Measurements from ENCODE around the gene MAPK8IP2. TPM values are rescaled to one million over a fixed set of nuclear protein-coding genes. Genes with fewer than 3 reads are reported as not detected.

MAPK8IP2 gene
- total RNA-seq, 1 experiment from 2014 or later = 6.4 TPM

DNA sequence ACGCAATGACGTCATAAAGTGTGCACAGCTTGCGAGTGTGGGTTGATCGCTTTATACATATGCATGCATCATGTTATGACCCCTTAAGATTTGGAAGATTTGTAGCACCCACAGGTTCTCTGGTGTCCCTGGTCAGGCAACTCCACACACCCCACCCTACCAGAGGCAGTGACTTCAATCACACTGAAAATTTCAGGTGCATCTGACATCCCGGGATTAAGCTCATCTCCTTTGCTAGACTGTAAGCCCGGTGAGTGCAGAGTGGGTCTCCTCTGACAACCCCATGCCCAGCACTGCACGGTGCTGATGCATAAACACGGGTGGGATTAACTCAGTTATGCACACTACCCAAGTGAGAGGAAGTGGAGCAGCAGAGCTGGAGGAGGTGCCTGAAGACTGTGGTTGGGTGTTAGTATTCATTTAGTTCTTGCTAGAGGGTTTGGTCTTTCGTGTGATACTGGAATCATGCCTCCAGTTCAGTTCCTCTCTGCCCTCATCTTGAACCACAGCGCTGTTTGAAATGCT, 20.8 kb downstream of the MAPK8IP2 start:
- H3K9me3 ChIP-seq (ENCODE audit: control insufficient read depth in 1 of 2, insufficient read depth in 1 of 2, low read depth in 1 of 2, low read length in 2 of 2) = no peaks in the 10 kb centered on the region
- ChIA-PET CTCF (interaction anchor here (0.7 to 2.3 kb wide), 5 partner anchors 39 to 370 kb away, joined by 3 to 16 read pairs (median 3); partner anchors contain the start of genes CHKB, HDAC10 and SCO2), POLR2A (no interaction called here), RAD21 (ENCODE audit: low non-redundant PET in 1 of 2, low total read pairs in 2 of 2, uncharacterized antibody in 2 of 2, unreplicated experiment in 2 of 2) (no interaction called here)
- no peaks in the 10 kb centered on the region for H3K79me2 ChIP-seq (ENCODE audit: insufficient read depth, low read length)
- 0 out of 2 replicates have a peak overlapping the region, but pooled peaks have one; percentile 89 for H3K4me2 ChIP-seq (ENCODE audit: low read length)
- no peaks in the 10 kb centered on the region for H3K9me2 ChIP-seq (ENCODE audit: insufficient read depth)
- no peak overlapping the region for H3K27ac ChIP-seq (ENCODE audit: low read depth, low read length)
- no peak overlapping the region for H3K9ac ChIP-seq (ENCODE audit: low read length)
- DNase-seq (ENCODE audit: low read depth, low spot score) = no peak
- intact Hi-C loops (cut with micrococcal nuclease) = loop anchor here (5.0 kb wide), 1 partner anchor 89 kb away; the partner anchor contains the start of gene TYMP
- H4K20me1 ChIP-seq (ENCODE audit: insufficient read depth) = no peaks in the 10 kb centered on the region
- no peak for ATAC-seq
- H3K4me1 ChIP-seq (ENCODE audit: control insufficient read depth in 1 of 2, insufficient read depth in 2 of 2, low read length in 2 of 2) = peaks cover 5 to 34% of the 10 kb centered on the region in 2 experiments; a peak in 3 of 4 replicates
- H3K27me3 ChIP-seq (ENCODE audit: insufficient read depth, low read length) = peaks cover 6% of the 10 kb centered on the region; the same call in 1 of the 2 replicates
- TF ChIP-seq SRF (IDR thresholded peaks at IDR 0.05; ENCODE audit: low read depth) (no peak), CTCF (IDR thresholded peaks at IDR 0.05 in 2 of 3, conservative IDR thresholded peaks at IDR 0.05 in 1 of 3; ENCODE audit: borderline replicate concordance in 1 of 3, insufficient read depth in 1 of 3, low read depth in 2 of 3, low read length in 2 of 3) (no peak), ZFX (IDR thresholded peaks at IDR 0.05) (no peak), EZH2phosphoT487 (IDR thresholded peaks at IDR 0.05; ENCODE audit: borderline replicate concordance) (no peak), ZBTB33 (IDR thresholded peaks at IDR 0.05; ENCODE audit: extremely low read depth, insufficient replicate concordance, low read length) (no peak), SP1 (IDR thresholded peaks at IDR 0.05; ENCODE audit: low read depth) (no peak), EGR1 (IDR thresholded peaks at IDR 0.05; ENCODE audit: low read depth) (no peak), JUND (IDR thresholded peaks at IDR 0.05) (no peak), CBX3 (IDR thresholded peaks at IDR 0.05; ENCODE audit: low read depth) (no peak), SIN3A (IDR thresholded peaks at IDR 0.05; ENCODE audit: low read depth) (no peak), TCF7L2 (IDR thresholded peaks at IDR 0.05; ENCODE audit: borderline replicate concordance, extremely low read depth, insufficient read depth, insufficient read length) (no peak)
- TF ChIP-seq, protein P1, sequence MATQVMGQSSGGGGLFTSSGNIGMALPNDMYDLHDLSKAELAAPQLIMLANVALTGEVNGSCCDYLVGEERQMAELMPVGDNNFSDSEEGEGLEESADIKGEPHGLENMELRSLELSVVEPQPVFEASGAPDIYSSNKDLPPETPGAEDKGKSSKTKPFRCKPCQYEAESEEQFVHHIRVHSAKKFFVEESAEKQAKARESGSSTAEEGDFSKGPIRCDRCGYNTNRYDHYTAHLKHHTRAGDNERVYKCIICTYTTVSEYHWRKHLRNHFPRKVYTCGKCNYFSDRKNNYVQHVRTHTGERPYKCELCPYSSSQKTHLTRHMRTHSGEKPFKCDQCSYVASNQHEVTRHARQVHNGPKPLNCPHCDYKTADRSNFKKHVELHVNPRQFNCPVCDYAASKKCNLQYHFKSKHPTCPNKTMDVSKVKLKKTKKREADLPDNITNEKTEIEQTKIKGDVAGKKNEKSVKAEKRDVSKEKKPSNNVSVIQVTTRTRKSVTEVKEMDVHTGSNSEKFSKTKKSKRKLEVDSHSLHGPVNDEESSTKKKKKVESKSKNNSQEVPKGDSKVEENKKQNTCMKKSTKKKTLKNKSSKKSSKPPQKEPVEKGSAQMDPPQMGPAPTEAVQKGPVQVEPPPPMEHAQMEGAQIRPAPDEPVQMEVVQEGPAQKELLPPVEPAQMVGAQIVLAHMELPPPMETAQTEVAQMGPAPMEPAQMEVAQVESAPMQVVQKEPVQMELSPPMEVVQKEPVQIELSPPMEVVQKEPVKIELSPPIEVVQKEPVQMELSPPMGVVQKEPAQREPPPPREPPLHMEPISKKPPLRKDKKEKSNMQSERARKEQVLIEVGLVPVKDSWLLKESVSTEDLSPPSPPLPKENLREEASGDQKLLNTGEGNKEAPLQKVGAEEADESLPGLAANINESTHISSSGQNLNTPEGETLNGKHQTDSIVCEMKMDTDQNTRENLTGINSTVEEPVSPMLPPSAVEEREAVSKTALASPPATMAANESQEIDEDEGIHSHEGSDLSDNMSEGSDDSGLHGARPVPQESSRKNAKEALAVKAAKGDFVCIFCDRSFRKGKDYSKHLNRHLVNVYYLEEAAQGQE (IDR thresholded peaks at IDR 0.05; ENCODE audit: low read depth) = no peak
- BruUV-seq (replicated peaks) = no TSS peak
- no peak overlapping the region for H2AFZ ChIP-seq (ENCODE audit: low read depth, low read length, poor library complexity, severe bottlenecking)
- H3K4me3 ChIP-seq (replicated peaks in 1 of 2; ENCODE audit: low read depth in 1 of 2, low read length in 2 of 2) = no peak overlapping the region
- H3K36me3 ChIP-seq (ENCODE audit: control insufficient read depth in 1 of 2, insufficient read depth in 2 of 2, low read length in 2 of 2) = no peaks in the 10 kb centered on the region
